GM12878 (cell line): ENCODE results near the gene FGFRL1. TPM values are rescaled to one million over a fixed set of nuclear protein-coding genes. Genes with fewer than 3 reads are reported as not detected.

Experiments used
- E2F4 ChIP-seq: IDR thresholded peaks from 2 replicates; pipeline ENCODE4 v1.6.1; 2012; ENCODE audit warnings: low read depth, low read length, improper control_type of control experiment
- SKIL ChIP-seq: fragments of 450-650 bp; IDR thresholded peaks from 2 replicates; pipeline ENCODE4 v1.6.1; 2017; ENCODE audit warnings: mild to moderate bottlenecking, low read depth, inconsistent platforms; ENCODE audit not compliant: poor library complexity, severe bottlenecking
- TAF1 ChIP-seq: IDR thresholded peaks from 2 replicates; pipeline ENCODE4 v1.6.1; 2011; ENCODE audit warnings: mild to moderate bottlenecking, low read depth, low read length, borderline replicate concordance
- polyA plus RNA-seq, 11 experiments: library from polyadenylated mRNA; depleted of rRNA in 4 of 11; unstranded in 6 of 11; stranded (reverse) in 5 of 11; fragments of >200 nt; fragmentation: Nextera tagmentation in 4 of 11; fragmentation: Illumina TruSeq in 1 of 11; extraction: Ambion mirVana in 4 of 11; extraction: Trizol in 1 of 11; gene quantifications; 1 replicate in 1 of 11; 2 replicates in 10 of 11; pipeline versions ENCODE4 v1.2.1 to v1.2.3, GENCODE V29; 2011 to 2016; ENCODE audit warnings: inconsistent platforms in 2 of 11, missing spikeins in 2 of 11, low read depth in 1 of 11
- total RNA-seq, 4 experiments: library from RNA; depleted of rRNA in 3 of 4; stranded (reverse); fragments of >200 nt in 3 of 4; fragmentation: Illumina TruSeq in 1 of 4; extraction: Trizol in 1 of 4; gene quantifications; 2 replicates each; pipeline versions ENCODE4 v1.2.1 to v1.2.3, GENCODE V29; 2013 to 2021
- TF ChIP-seq, protein P1 (sequence below): fragments of 150-350 bp; IDR thresholded peaks from 2 replicates; pipeline ENCODE4 v1.6.1; 2016; ENCODE audit warnings: low read depth, low read length

Gene FGFRL1
- total and polyA plus RNA-seq, 10 of the 15 experiments (the other 5 are each of a cell fraction or from before 2014, with no cell fraction given) = 0.02 to 1.5 (median 0.29) TPM; not detected in 2

GRCh38 chr4:1040344-1041146 lies 29.1 kb downstream of the FGFRL1 start (continued):
- TF ChIP-seq, protein P1, sequence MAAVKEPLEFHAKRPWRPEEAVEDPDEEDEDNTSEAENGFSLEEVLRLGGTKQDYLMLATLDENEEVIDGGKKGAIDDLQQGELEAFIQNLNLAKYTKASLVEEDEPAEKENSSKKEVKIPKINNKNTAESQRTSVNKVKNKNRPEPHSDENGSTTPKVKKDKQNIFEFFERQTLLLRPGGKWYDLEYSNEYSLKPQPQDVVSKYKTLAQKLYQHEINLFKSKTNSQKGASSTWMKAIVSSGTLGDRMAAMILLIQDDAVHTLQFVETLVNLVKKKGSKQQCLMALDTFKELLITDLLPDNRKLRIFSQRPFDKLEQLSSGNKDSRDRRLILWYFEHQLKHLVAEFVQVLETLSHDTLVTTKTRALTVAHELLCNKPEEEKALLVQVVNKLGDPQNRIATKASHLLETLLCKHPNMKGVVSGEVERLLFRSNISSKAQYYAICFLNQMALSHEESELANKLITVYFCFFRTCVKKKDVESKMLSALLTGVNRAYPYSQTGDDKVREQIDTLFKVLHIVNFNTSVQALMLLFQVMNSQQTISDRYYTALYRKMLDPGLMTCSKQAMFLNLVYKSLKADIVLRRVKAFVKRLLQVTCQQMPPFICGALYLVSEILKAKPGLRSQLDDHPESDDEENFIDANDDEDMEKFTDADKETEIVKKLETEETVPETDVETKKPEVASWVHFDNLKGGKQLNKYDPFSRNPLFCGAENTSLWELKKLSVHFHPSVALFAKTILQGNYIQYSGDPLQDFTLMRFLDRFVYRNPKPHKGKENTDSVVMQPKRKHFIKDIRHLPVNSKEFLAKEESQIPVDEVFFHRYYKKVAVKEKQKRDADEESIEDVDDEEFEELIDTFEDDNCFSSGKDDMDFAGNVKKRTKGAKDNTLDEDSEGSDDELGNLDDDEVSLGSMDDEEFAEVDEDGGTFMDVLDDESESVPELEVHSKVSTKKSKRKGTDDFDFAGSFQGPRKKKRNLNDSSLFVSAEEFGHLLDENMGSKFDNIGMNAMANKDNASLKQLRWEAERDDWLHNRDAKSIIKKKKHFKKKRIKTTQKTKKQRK = no peak
- no peak for TF ChIP-seq TAF1
- no peak for TF ChIP-seq E2F4
- TF ChIP-seq SKIL = no peak
